ENCODE data around the gene STARD7.
A peak's percentile ranks its signal among the peaks of the same experiment; 100 is the strongest.
"Not testable (repeated sequence)": the region's sequence is repeated elsewhere in the genome, so short reads cannot be mapped to it uniquely, and the experiment has no call there.

Gene STARD7

GRCh38 chr2:96146153-96146880 lies 62.3 kb downstream of the STARD7 start:
- peak; percentile 64 to 68 for DNase-seq

- no peak for DNase-seq
These were observed 62.8 kb downstream of the STARD7 start for GRCh38 chr2:96145848-96146152.

- DNase-seq, result peak; percentile 77 to 81
These were observed 63.4 kb downstream of the STARD7 start, which contains the start of gene DUSP2 for GRCh38 chr2:96145036-96145847. DUSP2 (minus strand) TSS chr2:96145440; CDS start chr2:96145354, 86 bp downstream.

GRCh38 chr2:96144481-96145035 lies 64.1 kb downstream of the STARD7 start:
- DNase-seq, result no peak

GRCh38 chr2:96143848-96144480 lies 64.7 kb downstream of the STARD7 start:
- DNase-seq, result peak in 1 of 2 experiments; percentile 13

- no peak for DNase-seq
These were observed 65.3 kb downstream of the STARD7 start for GRCh38 chr2:96143231-96143847.

- DNase-seq, result no peak
These were observed 66.2 kb downstream of the STARD7 start for GRCh38 chr2:96142217-96143113.

- DNase-seq, result not testable (repeated sequence)
These were observed 67.0 kb downstream of the STARD7 start for GRCh38 chr2:96141624-96141967.

GRCh38 chr2:96140941-96141623 lies 67.5 kb downstream of the STARD7 start:
- DNase-seq, result no peak

GRCh38 chr2:96139181-96139758 lies 69.4 kb downstream of the STARD7 start:
- DNase-seq, result no peak

GRCh38 chr2:96138179-96139145 lies 70.2 kb downstream of the STARD7 start, which contains the start of gene ASTL:
ASTL (minus strand) TSS chr2:96138502; CDS start chr2:96138436, 66 bp downstream.
- peak; percentile 17 to 51 for DNase-seq

- DNase-seq, result no peak
These were observed 71.1 kb downstream of the STARD7 start for GRCh38 chr2:96137321-96138178.

- DNase-seq, result no peak
These were observed 72.4 kb downstream of the STARD7 start for GRCh38 chr2:96136129-96136720.

- DNase-seq, result no peak
These were observed 73.0 kb downstream of the STARD7 start for GRCh38 chr2:96135621-96136020.

GRCh38 chr2:96135171-96135570 lies 73.5 kb downstream of the STARD7 start:
- no peak for DNase-seq

Data from AML-193 (cell line).